ENCODE results near the gene GALNT4. TPM values are rescaled to one million over a fixed set of nuclear protein-coding genes. Genes with fewer than 3 reads are reported as not detected.

Gene GALNT4
- total RNA-seq, 4 donors from 2014 or later = 5.0 to 6.2 (median 5.4) TPM

GRCh38 chr12:89497005-89497404, 27.6 kb downstream of the GALNT4 start:
- Histone ChIP-seq H3K27me3 (no peaks in the 10 kb centered on the region), H3K27ac (replicated peaks in 1 of 4) (no peak overlapping the region), H3K9me3 (no peaks in the 10 kb centered on the region), H3K36me3 (no peaks in the 10 kb centered on the region), H3K4me1 (no peaks in the 10 kb centered on the region), H3K4me3 (no peak overlapping the region)
- TF ChIP-seq POLR2A (IDR thresholded peaks at IDR 0.05; ENCODE audit: low read depth) (no peak), POLR2AphosphoS5 (IDR thresholded peaks at IDR 0.05) (no peak), EP300 (IDR thresholded peaks at IDR 0.05) (no peak), CTCF (IDR thresholded peaks at IDR 0.05) (no peak)
- intact Hi-C loops (cut with DNase I) = no loop called here
- WGBS = 94% methylated on average over 4 of the region's 4 CpGs
- peak; percentile 53 for DNase-seq (ENCODE audit: extremely low spot score)

- Histone ChIP-seq H3K27me3 (no peaks in the 10 kb centered on the region), H3K4me3 (no peak overlapping the region), H3K4me1 (no peaks in the 10 kb centered on the region), H3K36me3 (peaks cover 0 to 20% (median 15%) of the 10 kb centered on the region in 4 donors), H3K27ac (replicated peaks in 1 of 4) (no peak overlapping the region), H3K9me3 (no peaks in the 10 kb centered on the region)
- TF ChIP-seq EP300 (IDR thresholded peaks at IDR 0.05) (no peak), POLR2A (IDR thresholded peaks at IDR 0.05; ENCODE audit: low read depth) (no peak), POLR2AphosphoS5 (IDR thresholded peaks at IDR 0.05) (no peak), CTCF (IDR thresholded peaks at IDR 0.05) (no peak)
- peak; percentile 39 for DNase-seq (ENCODE audit: extremely low spot score)
- 83% methylated on average over 5 of the region's 9 CpGs for WGBS
- intact Hi-C loops (cut with DNase I) = no loop called here
Measured at GRCh38 chr12:89494411-89495231, 30.0 kb downstream of the GALNT4 start.

GRCh38 chr12:89493670-89494302, 30.8 kb downstream of the GALNT4 start:
- 95% methylated on average over 5 of the region's 5 CpGs for WGBS
- intact Hi-C loops (cut with DNase I) = no loop called here
- H3K27me3 ChIP-seq = no peaks in the 10 kb centered on the region
- TF ChIP-seq POLR2A (IDR thresholded peaks at IDR 0.05; ENCODE audit: low read depth) (no peak), POLR2AphosphoS5 (IDR thresholded peaks at IDR 0.05) (no peak), CTCF (IDR thresholded peaks at IDR 0.05) (no peak), EP300 (IDR thresholded peaks at IDR 0.05) (no peak)
- no peaks in the 10 kb centered on the region for H3K9me3 ChIP-seq
- no peak overlapping the region for H3K4me3 ChIP-seq
- no peak overlapping the region for H3K27ac ChIP-seq (replicated peaks in 1 of 4)
- peaks cover 0 to 28% (median 20%) of the 10 kb centered on the region in 4 donors for H3K36me3 ChIP-seq
- DNase-seq (ENCODE audit: extremely low spot score) = peak; percentile 31
- no peaks in the 10 kb centered on the region for H3K4me1 ChIP-seq

- TF ChIP-seq CTCF (IDR thresholded peaks at IDR 0.05) (no peak), POLR2A (IDR thresholded peaks at IDR 0.05; ENCODE audit: low read depth) (no peak), EP300 (IDR thresholded peaks at IDR 0.05) (no peak), POLR2AphosphoS5 (IDR thresholded peaks at IDR 0.05) (no peak)
- WGBS = 93% methylated on average over 5 of the region's 5 CpGs
- Histone ChIP-seq H3K4me3 (no peak overlapping the region), H3K36me3 (peaks cover 0 to 37% (median 21%) of the 10 kb centered on the region in 4 donors), H3K9me3 (no peaks in the 10 kb centered on the region), H3K27ac (replicated peaks in 1 of 4) (no peak overlapping the region), H3K4me1 (no peaks in the 10 kb centered on the region), H3K27me3 (no peaks in the 10 kb centered on the region)
- peak; percentile 19 for DNase-seq (ENCODE audit: extremely low spot score)
- intact Hi-C loops (cut with DNase I) = no loop called here
Measured at GRCh38 chr12:89492883-89493282, 31.7 kb downstream of the GALNT4 start.

Data from esophagus muscularis mucosa (tissue), 4 donors.